GM12878 (cell line): ENCODE measurements around the gene FHL2.

ENCODE experiments used
- RBBP5 ChIP-seq: fragments of 200-600 bp; sonication (generic); conservative IDR thresholded peaks from 2 replicates; pipeline ENCODE4 v1.6.1; 2016
- SMAD5 ChIP-seq: IDR thresholded peaks from 2 replicates; pipeline ENCODE4 v1.6.1; 2016; ENCODE audit warnings: antibody characterized with exemption, low read depth
- TF ChIP-seq, protein P1 (sequence below), 3 experiments: IDR thresholded peaks in 2 of 3; conservative IDR thresholded peaks in 1 of 3; 2 replicates each; pipeline ENCODE4 v1.5.1; 2011; ENCODE audit warnings: low read depth in 3 of 3, low read length in 3 of 3, mild to moderate bottlenecking in 3 of 3, control low read depth in 2 of 3, moderate library complexity in 2 of 3, inconsistent platforms in 1 of 3, mixed read lengths in 1 of 3; ENCODE audit not compliant: control insufficient read depth in 2 of 3, insufficient read depth in 1 of 3; ENCODE audit errors: extremely low read depth in 1 of 3
- TF ChIP-seq, protein P2 (sequence below): IDR thresholded peaks from 2 replicates; pipeline ENCODE4 v1.6.1; 2011; ENCODE audit warnings: mild to moderate bottlenecking, low read depth, low read length, moderate library complexity; ENCODE audit not compliant: insufficient replicate concordance

DNA sequence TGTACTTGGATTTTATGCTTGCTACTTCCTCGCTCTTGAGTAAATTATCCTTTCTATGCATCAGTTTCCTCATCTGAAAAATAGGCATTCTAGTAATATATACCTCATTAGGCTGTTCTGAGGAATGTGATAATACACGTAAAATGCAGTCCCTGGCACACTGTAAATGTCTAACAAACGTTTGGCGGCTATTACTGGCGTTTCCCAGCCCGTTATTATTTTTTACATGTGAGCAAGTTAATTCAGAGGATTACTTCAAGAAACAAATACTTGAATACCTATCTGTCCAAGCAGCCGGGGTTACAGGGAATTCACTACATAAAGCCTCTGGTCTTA is 62.1 kb downstream of the FHL2 start:
- TF ChIP-seq SMAD5 (no peak), RBBP5 (no peak)
- TF ChIP-seq, protein P1, sequence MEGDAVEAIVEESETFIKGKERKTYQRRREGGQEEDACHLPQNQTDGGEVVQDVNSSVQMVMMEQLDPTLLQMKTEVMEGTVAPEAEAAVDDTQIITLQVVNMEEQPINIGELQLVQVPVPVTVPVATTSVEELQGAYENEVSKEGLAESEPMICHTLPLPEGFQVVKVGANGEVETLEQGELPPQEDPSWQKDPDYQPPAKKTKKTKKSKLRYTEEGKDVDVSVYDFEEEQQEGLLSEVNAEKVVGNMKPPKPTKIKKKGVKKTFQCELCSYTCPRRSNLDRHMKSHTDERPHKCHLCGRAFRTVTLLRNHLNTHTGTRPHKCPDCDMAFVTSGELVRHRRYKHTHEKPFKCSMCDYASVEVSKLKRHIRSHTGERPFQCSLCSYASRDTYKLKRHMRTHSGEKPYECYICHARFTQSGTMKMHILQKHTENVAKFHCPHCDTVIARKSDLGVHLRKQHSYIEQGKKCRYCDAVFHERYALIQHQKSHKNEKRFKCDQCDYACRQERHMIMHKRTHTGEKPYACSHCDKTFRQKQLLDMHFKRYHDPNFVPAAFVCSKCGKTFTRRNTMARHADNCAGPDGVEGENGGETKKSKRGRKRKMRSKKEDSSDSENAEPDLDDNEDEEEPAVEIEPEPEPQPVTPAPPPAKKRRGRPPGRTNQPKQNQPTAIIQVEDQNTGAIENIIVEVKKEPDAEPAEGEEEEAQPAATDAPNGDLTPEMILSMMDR (IDR thresholded peaks at IDR 0.05 in 2 of 3, conservative IDR thresholded peaks at IDR 0.05 in 1 of 3; ENCODE audit: control insufficient read depth in 2 of 3, extremely low read depth in 1 of 3, insufficient read depth in 1 of 3, low read depth in 3 of 3, low read length in 3 of 3), result no peak
- TF ChIP-seq, protein P2, sequence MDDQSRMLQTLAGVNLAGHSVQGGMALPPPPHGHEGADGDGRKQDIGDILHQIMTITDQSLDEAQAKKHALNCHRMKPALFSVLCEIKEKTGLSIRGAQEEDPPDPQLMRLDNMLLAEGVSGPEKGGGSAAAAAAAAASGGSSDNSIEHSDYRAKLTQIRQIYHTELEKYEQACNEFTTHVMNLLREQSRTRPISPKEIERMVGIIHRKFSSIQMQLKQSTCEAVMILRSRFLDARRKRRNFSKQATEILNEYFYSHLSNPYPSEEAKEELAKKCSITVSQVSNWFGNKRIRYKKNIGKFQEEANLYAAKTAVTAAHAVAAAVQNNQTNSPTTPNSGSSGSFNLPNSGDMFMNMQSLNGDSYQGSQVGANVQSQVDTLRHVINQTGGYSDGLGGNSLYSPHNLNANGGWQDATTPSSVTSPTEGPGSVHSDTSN, result no peak
